HG03354 (cell line): ENCODE measurements around the gene CDCA4.

ENCODE experiments used
- ATAC-seq: cut with Tn5 transposase; IDR thresholded peaks from one replicate; pipeline ENCODE4 v1.9.1; 2021; ENCODE audit warnings: mild to moderate bottlenecking; ENCODE audit not compliant: unreplicated experiment, poor library complexity, severe bottlenecking

Gene CDCA4

DNA sequence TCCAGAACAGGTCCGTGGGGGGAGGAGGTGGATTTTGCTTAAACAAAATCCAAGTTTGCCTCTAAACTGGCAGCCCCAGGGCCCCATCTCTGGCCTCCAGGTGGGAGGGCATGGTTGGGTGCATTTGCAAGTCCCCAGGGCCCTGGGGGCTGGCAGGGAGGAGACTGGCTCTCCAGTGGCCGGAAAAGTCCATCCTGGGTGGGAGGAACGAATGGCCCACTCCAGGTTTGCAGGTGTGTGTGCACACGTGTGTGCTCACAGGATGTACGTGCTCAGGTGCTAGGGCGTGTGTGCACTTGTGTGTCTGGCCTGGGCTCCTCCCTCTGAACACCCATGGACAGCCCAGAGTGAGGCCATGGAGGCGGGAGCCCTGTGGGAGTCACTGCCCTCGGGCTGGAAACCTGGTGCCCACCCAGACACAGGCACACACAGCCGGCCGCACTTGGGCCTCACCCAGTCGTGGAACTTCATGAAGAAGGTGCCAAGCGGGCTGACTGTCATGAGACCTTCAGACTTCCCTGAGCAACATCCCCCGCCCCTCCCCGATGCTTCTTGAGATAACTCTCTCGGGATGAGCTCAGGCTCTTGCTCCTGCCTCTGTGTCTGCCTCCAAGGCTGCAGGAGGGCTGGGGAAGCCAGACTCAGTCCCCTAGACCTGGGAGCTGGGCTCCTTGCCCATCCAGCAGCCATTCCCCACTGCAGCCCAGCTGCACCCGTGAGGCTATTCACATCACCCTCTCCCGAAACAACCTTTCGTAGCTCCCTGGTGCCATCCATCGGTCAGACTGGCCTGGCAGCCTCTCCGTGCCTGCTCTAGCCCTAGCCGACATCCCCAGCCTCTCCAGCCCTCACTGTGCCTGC lies 52.1 kb downstream of the CDCA4 start:
- ATAC-seq: no peak

DNA sequence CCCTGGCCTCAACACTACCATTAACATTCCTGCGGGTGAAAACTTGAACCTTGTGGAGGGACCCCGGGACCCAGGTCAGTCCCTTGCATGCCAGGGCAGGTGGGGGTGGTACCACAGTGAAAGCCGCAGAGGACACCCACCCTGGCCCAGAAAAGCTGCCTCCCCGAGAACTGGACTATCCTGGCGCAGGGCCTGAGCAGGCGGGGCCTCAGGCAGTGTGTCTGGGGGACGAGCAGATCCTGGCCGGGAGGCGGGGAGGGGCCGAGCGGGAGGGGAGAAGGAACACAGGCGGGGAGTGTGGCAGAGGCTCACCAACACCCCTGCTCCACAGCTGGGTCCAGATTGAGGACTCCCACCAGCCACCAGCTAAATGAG lies 52.7 kb downstream of the CDCA4 start:
- no peak for ATAC-seq

DNA sequence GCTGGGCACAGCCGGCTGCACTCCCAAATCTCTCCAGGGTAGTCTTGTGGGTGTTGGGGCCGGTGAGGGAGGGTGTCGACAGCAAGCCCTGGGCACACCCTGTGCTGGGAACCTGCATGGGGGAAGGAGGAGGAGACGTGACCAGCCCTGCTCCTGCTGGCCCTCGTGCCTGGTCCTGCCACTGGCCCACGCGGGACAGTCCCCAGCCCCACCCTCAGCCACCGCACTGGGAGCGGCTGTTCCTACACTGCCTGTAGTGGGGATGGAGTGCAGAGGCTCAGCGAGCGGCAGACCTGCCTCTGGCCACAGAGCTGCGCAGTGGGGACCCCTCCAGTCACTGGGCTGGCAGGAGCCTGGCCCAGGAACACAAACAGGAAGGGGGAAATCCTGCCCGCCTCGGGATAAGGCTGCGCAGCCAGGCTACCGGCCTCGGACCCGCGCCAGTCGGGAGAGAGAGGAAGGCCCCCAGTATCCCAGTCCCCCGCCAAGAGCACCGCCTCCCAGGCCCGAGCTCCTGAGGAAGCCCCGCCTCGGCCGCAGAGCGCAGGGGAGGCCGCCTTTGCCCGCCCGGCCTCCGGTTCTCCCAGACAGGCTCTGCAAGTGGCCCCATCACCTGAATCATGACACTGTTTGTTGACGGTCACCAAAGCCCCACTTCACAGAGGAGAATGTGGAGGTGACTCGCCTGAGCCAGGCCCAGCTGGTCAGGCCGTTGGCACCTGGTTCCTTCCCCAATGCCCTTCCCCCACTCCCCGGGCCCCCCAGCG lies 53.3 kb downstream of the CDCA4 start:
- no peak for ATAC-seq

DNA sequence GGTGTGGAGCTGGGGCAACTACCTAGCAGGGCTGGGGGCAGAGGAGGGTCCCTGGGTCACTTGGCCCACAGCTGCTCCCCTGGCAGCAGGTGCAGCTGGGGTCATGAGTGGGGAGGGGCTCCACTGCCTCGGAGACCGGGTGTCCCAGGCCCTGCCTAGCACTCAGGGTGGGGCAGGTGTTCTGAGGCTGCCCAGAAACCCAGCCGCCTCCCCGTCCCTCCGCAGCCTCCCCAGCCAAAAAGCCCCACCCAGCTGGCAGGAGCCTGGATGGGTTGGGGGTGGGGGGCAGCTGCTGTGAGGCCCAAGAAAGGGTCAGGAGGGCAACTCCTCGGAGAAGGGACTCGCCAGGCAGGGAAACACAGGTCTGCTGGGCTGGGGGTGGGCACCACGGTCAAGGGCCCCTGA lies 53.9 kb downstream of the CDCA4 start:
- no peak for ATAC-seq

DNA sequence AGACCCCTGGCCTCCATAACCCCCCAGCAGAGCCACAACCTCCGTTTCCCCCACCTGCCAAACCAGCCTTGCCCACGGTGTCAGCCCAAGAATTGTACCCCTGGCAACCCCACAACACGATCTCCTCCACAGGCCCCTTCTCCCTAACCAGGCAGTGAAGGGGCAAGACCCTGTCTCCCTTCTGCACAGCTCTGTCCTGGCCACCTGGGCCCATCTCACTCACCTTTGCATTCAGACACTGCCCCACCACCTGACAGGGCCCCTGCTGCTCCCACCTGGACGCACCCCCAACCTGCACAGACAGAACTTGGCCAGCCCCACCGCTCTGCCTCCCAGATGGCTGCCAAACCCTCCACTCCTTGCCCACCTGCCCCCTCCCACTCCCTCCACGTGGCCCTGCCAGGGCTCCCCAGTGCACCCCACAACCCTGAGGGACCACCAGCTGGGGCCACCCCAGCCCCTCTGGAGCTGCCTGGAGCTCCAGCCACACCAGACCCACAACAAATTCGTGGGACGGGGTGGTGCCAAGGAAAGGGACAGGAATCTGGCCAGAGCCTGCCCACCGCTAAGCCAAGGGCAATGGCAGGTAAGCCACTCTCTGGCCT lies 54.5 kb downstream of the CDCA4 start:
- no peak for ATAC-seq

- ATAC-seq: no peak
Observed at GRCh38 chr14:104965561-104966231, 55.2 kb downstream of the CDCA4 start.

DNA sequence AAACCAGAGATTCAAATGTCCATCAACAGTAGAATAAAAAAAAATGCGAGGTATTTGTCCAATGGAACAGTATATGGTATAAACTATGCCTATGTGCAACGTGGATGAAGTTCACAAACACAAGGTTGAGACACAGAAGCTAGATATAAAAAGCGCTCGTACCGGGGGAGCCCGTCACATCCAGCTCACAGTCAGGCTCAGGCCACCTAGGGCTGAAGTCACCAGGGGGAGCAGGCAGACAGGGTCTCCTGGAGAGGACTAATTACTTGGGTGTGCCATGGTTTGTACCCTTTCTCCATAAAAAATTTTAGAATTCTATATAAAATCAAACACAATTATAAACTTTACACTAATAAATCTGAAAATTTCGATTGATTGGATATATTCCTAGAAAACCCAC lies 56.3 kb downstream of the CDCA4 start:
- no peak for ATAC-seq
